ENCODE data around the gene BET1L. TPM values are rescaled to one million over a fixed set of nuclear protein-coding genes. Genes with fewer than 3 reads are reported as not detected.
A peak's percentile ranks its signal among the peaks of the same experiment; 100 is the strongest.

Gene BET1L
- total and polyA plus RNA-seq, 10 of the 15 experiments (the other 5 are each of a cell fraction or from before 2014, with no cell fraction given), result 6.7 to 55.4 (median 39.7) TPM

GRCh38 chr11:235997-236773, 29.0 kb upstream of the BET1L start, which contains the start of gene SIRT3:
TSS of gene SIRT3 (minus strand) at chr11:236342. CDS start at chr11:236328, 14 bp downstream.
- peaks cover 38% of the 10 kb centered on the region for H3K79me2 ChIP-seq (ENCODE audit: control insufficient read depth, insufficient read depth, low read length)
- H3K27ac ChIP-seq (ENCODE audit: control insufficient read depth, insufficient read depth), result peak within 1 kb of the TSS; percentile 86
- ChIA-PET SMC1A (ENCODE audit: uncharacterized antibody, unreplicated experiment) (interaction anchor here (1.0 to 3.8 kb wide), 6 partner anchors 14 to 119 kb away, joined by 3 to 38 read pairs (median 4); partner anchors contain the start of gene IFITM2), POLR2A (interaction anchor here (0.9 to 2.6 kb wide), 7 partner anchors 14 to 271 kb away, joined by 3 to 27 read pairs (median 4); partner anchors contain the start of genes BET1L, RIC8A and RNH1), RAD21 (ENCODE audit: unreplicated experiment) (interaction anchor here (1.0 to 2.2 kb wide), 6 partner anchors 14 to 76 kb away, joined by 3 to 15 read pairs (median 4); partner anchors contain the start of genes BET1L and RIC8A), CTCF (interaction anchor here (0.7 to 2.0 kb wide), 5 partner anchors 14 to 73 kb away, joined by 3 to 6 read pairs (median 5); partner anchors contain the start of genes BET1L and RIC8A)
- ATAC-seq (peak; percentile 93), FAIRE-seq (peak; percentile 81), DNase-seq (ENCODE audit: low read depth, low spot score) (peak; percentile 42)
- peaks cover 1 to 10% of the 10 kb centered on the region in 2 experiments; a peak in 1 of 4 replicates for H3K36me3 ChIP-seq (ENCODE audit: control insufficient read depth in 2 of 2, insufficient read depth in 2 of 2, low read length in 1 of 2)
- no peaks in the 10 kb centered on the region for H3K9me3 ChIP-seq (replicated peaks; ENCODE audit: control insufficient read depth, insufficient read depth, low read length)
- H3K4me2 ChIP-seq (ENCODE audit: control insufficient read depth, insufficient read depth), result peak within 1 kb of the TSS; percentile 98
- intact Hi-C loops (cut with micrococcal nuclease; ENCODE audit: unreplicated experiment) (loop anchor here (1.0 to 2.0 kb wide), 2 partner anchors 29 to 33 kb away; partner anchors contain the start of genes BET1L and RIC8A), in situ Hi-C loops (cut with MboI) (no loop called here)
- no TSS peak for BruUV-seq (replicated peaks)
- H3K4me3 ChIP-seq, result peak within 1 kb of the TSS; percentile 80
- peak within 1 kb of the TSS; percentile 94 for H2AFZ ChIP-seq (ENCODE audit: control insufficient read depth, low read depth, low read length)
- no peaks in the 10 kb centered on the region for H4K20me1 ChIP-seq (ENCODE audit: control insufficient read depth, insufficient read depth)
- WGBS (ENCODE audit: insufficient coverage, insufficient replicate concordance, low lambda C conversion rate, missing lambda C conversion rate), result 1% methylated on average over 37 of the region's 70 CpGs
- H3K27me3 ChIP-seq (replicated peaks in 1 of 2; ENCODE audit: control insufficient read depth in 2 of 2, insufficient read depth in 2 of 2, low read length in 1 of 2), result no peaks in the 10 kb centered on the region
- no peaks in the 10 kb centered on the region for H3K4me1 ChIP-seq (ENCODE audit: control insufficient read depth, insufficient read depth, low read length)
- peak within 1 kb of the TSS; percentile 95 for H3K9ac ChIP-seq (ENCODE audit: control insufficient read depth, insufficient read depth, low read length)
- TF ChIP-seq CHD4 (IDR thresholded peaks at IDR 0.05) (no peak), ZBTB40 (IDR thresholded peaks at IDR 0.05; ENCODE audit: borderline replicate concordance) (peak; percentile 96; the same call in 1 of the 2 replicates), BCL11A (IDR thresholded peaks at IDR 0.05; ENCODE audit: low read depth, low read length) (no peak), IRF5 (IDR thresholded peaks at IDR 0.05; ENCODE audit: borderline replicate concordance) (no peak), ZNF622 (IDR thresholded peaks at IDR 0.05) (no peak), STAT3 (IDR thresholded peaks at IDR 0.05; ENCODE audit: low read depth, low read length) (no peak), CBX5 (IDR thresholded peaks at IDR 0.05; ENCODE audit: low read depth) (no peak; the same call in 1 of the 2 replicates), WRNIP1 (IDR thresholded peaks at IDR 0.05; ENCODE audit: borderline replicate concordance, low read depth, low read length) (no peak), SPI1 (IDR thresholded peaks at IDR 0.05; ENCODE audit: borderline replicate concordance, insufficient read depth, low read depth, low read length) (no peak; the same call in 1 of the 2 replicates), ZBED1 (IDR thresholded peaks at IDR 0.05; ENCODE audit: borderline replicate concordance) (no peak), ATF2 (IDR thresholded peaks at IDR 0.05; ENCODE audit: low read length) (no peak), BRCA1 (IDR thresholded peaks at IDR 0.05; ENCODE audit: low read depth, low read length) (no peak), ZSCAN29 (IDR thresholded peaks at IDR 0.05) (no peak; the same call in 1 of the 2 replicates), BACH1 (IDR thresholded peaks at IDR 0.05; ENCODE audit: borderline replicate concordance) (peak; percentile 35)

Data from GM12878 (cell line).